A375 (cell line): Measurements from ENCODE around the gene COL7A1. TPM values are rescaled to one million over a fixed set of nuclear protein-coding genes. Genes with fewer than 3 reads are reported as not detected.

Experiments used
- small RNA-seq: library from RNA; depleted of rRNA; stranded (forward); fragments of <200 nt; gene quantifications from one replicate; pipeline ENCODE3, GENCODE V24; 2014
- total RNA-seq: library from RNA; depleted of rRNA; stranded (reverse); fragments of >200 nt; shearing (Covaris generic); gene quantifications from 2 replicates; pipeline ENCODE4 v1.2.3, GENCODE V29; 2014; rRNA removed

COL7A1 gene
- 14.6 and 21.1 TPM in 2 replicates for total RNA-seq

DNA sequence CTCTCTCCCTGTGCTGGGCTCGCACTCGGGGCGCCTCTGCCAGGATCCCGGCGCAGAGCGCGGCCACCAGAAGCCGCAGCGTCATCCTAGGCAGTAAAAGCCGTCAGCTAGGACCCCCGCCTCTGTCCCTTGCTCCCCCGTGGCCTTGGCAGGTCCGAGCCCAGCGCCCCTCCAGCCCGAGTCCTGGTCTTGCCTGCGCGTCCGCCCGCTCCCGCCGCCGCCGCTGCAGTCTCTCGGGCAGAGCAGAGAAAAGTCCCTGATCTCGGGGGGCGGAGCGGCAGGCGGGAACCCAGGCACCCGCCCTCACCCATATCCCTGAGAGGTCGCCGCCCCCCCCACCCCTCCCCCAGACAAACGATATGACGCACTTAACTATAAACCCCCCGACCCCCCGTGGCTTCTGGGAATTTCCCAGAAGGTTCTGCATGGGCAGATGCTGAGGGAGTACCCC is at the start of gene COL7A1:
COL7A1 (minus strand) TSS at position 255 of the 451 bp plus-strand sequence; CDS start at position 85, 170 bp downstream.

DNA sequence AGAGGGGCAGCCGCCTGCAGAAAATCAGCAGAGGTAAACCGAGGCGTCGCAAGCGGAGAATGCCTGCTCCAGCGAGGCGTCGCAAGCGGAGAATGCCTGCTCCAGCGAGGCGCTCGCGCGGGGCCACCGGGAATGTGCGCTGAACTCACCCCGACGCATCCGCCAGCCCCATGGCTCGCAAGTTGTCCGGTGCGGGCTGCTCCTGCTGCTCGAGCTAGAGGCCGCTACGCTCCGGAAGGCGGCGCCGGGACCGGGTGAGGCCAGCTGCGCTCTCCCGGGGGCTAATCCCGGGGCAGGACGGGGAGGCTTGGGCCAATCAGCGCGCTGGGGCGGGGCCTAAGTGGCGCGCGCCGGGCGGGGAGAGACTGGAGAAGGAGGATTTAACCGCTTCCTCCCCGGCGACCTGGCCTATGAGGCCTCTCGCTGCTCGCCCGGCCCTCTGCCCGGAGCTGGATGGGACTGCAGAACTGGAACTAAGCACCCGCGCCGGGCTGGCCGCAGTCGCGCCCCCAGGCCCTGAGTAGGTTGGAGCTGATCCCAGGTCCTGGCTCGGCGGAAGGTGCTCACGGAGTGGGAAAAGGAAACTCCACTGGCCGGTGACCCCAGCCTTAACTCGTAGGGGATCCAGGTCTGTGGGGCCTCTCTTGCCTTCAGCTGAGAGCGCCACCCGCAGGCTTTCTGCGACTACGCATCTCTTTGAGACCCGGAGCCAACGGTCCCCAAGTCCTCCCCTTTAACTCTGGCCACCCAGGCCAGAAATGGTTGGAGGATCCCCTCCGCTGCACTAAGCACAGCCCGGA is 40.3 kb upstream of the COL7A1 start, which contains the start of gene SLC26A6:
SLC26A6 (minus strand) TSS at position 240 of the 800 bp plus-strand sequence; CDS start at position 172, 68 bp downstream.

DNA sequence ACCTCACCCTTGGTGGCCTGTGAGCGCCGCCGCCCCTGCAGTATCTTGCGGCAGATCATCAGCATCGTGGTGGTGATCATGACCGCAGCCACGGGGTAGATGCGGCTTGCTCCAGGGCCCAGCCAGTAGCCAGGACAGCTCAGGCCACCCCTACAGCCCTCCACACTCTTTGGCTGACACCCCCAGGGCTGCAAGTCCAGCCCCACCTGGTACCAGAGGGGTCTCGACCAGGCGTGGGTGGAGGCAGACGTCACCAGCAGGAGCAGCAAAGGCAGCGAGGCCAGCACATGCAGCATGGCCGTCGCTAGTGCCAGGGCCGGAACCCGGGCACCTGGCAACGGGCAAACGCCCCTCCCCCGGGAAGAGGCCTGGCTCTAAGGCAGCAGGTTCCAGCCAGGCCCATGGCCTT is 26.3 kb upstream of the COL7A1 start, which contains the start of gene TMEM89:
TMEM89 (minus strand) TSS at position 309 of the 409 bp plus-strand sequence; CDS start at position 296, 13 bp downstream.

GRCh38 chr3:48609088-48610005 is 14.2 kb upstream of the COL7A1 start, which contains the start of gene UQCRC1:
Gene UQCRC1 (minus strand): TSS chr3:48609646. CDS start chr3:48609620, 26 bp downstream.

DNA sequence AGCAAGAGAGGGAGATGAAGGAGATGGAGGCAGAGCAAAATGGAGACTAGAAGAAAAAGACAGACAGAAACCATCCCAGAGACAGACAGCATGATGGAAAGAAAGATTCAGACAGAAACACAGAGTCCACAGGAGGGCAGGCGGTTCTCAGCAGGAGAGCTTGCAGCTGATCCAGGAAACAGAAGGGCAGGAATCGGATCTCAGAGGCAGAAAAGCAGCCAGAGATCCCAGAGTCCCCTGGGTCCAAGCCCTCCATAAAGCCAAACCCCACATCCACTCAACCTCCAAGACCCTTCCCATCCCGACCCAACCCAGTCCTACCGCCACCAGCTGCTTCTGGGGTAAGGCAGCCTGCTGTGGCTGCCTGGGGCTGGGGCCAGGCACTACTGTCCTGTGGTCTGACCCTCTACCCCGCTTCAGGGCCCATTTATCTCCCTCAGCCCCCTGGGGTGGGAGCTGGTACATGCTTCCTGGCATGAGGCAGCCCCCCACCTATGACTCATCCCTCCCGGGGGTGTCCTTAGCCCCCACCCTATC is 31.7 kb downstream of the COL7A1 start, which contains the start of gene UCN2:
UCN2 (minus strand) TSS at position 400 of the 537 bp plus-strand sequence. CDS start 657 bp downstream, outside the sequence.

GRCh38 chr3:48556796-48557626 is 38.1 kb downstream of the COL7A1 start, which contains the start of gene PFKFB4:
Gene PFKFB4 (minus strand): TSS chr3:48556803. CDS start chr3:48556777, 26 bp downstream.

Small RNAs within 50 kb of the gene (small RNA-seq; reads per million reads assigned to genes)
- gene MIR6823 = not detected

Other genes with a start within 250 kb of the COL7A1 start
- gene FBXW12, start 223.1 kb downstream of the COL7A1 start, total RNA-seq = 0.04 TPM in 1 of 2 replicates, not detected in the other
- gene PLXNB1, start 165.2 kb downstream of the COL7A1 start, total RNA-seq = 25.6 and 29.2 TPM in 2 replicates
- 30.7 and 33.8 TPM in 2 replicates for gene CCDC51, start 155.2 kb downstream of the COL7A1 start, total RNA-seq
- 631 and 866 TPM in 2 replicates for gene TMA7, start 155.1 kb downstream of the COL7A1 start, total RNA-seq
- 13.7 and 14.2 TPM in 2 replicates for gene ATRIP, start 148.6 kb downstream of the COL7A1 start, total RNA-seq
- gene SHISA5, start 91.2 kb downstream of the COL7A1 start, total RNA-seq = 107 and 119 TPM in 2 replicates
- 57.7 and 76.4 TPM in 2 replicates for gene PFKFB4, start 38.5 kb downstream of the COL7A1 start, total RNA-seq
- gene UCN2, start 31.5 kb downstream of the COL7A1 start, total RNA-seq = 17.5 and 30.5 TPM in 2 replicates
- 264 and 282 TPM in 2 replicates for gene UQCRC1, start 14.3 kb upstream of the COL7A1 start, total RNA-seq
- gene TMEM89, start 26.4 kb upstream of the COL7A1 start, total RNA-seq = not detected in 2 replicates
- gene SLC26A6, start 40.1 kb upstream of the COL7A1 start, total RNA-seq = 22.7 and 23.9 TPM in 2 replicates
- 7.3 and 7.9 TPM in 2 replicates for gene CELSR3, start 67.6 kb upstream of the COL7A1 start, total RNA-seq
- gene NCKIPSD, start 90.6 kb upstream of the COL7A1 start, total RNA-seq = 28.9 and 42.3 TPM in 2 replicates
- gene IP6K2, start 121.9 kb upstream of the COL7A1 start, total RNA-seq = 59.2 and 60.7 TPM in 2 replicates